HG02852 (cell line): ENCODE data around the gene FLT4.

Experiments
- ATAC-seq: cut with Tn5 transposase; IDR thresholded peaks from one replicate; pipeline ENCODE4 v1.9.1; 2021; ENCODE audit warnings: mild to moderate bottlenecking, moderate library complexity; ENCODE audit not compliant: unreplicated experiment

FLT4 gene

DNA sequence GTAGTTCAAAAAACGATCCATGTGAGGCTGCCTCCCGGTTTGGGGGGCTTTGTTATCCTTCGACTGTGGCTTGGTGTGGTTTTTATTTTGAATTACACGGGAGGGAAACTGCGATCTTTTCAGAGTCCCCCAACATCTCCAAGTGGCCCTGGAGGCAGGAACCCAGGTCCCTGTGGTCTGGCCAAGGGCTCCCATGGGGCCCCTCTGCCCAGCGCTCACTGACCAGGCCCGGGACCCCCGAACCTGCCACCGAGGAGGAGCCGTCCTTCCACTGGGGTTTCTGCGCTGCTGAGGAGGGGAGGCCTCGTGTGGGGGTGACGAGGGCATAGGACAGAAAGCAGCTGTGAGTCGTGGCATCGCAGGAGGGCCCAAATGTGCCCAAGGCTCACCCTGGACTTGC lies 40.0 kb downstream of the FLT4 start:
- ATAC-seq: no peak

DNA sequence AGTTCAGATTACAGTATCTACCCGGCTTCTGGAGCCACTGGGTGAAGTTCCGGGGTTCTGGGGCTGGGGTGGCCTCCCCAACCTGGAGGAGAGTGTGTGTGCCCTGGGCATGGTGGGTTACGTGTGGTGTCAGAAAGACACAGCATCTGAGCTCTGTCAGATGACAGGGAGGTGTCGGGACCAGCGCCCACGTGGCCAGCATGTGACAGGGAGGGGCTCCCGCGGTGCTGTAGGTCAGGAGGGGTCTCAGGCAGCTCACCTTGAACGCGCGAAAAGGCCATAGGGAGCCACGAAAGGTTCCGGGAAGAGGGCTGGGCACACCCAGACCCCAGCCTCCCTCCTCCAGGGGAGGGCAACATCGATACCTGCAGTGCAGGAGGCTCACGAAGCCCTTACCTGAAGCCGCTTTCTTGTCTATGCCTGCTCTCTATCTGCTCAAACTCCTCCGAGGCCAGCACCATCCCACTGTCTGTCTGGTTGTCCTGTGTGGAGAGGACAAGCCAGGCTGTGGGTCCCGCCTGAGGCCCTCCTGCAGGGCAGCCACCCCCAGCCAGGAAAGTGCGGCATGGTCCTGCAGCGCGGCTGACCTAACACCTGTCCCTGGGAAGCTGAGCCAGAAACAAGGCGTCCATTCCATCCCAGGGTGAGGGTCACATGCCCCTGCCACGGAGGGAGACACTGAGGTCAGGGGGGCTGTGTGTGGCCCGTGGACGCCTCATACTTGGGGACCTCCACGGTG lies 40.7 kb downstream of the FLT4 start:
- no peak for ATAC-seq

DNA sequence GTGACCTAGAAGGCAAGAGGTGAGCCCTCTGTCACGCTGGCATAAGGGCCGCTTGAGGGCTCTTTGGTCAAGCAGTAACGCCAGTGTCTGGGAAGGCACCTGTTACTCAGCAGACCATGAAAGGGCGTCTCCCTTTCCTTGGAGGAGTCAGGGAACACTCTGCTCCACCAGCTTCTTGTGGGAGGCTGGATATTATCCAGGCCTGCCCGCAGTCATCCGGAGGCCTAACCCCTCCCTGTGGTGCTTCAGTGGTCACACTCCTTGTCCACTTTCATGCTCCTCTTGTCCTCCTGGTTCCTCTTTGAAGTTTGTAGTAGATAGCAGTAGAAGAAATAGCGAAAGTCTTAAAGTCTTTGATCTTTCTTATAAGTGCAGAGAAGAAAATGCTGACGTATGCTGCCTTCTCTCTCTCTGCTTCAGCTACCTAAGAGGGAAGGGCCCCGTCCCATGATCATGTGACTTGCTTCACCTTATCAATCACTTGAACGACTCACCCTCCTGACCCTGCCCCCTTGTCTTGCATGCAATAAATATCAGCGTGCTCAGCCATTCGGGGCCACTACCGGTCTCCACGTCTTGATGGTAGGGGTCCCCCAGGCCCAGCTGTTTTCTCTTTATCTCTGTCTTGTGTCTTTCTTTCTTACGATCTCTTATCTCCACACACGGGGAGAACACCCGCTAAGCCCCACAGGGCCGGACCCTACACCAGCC lies 41.4 kb downstream of the FLT4 start:
- ATAC-seq: no peak

DNA sequence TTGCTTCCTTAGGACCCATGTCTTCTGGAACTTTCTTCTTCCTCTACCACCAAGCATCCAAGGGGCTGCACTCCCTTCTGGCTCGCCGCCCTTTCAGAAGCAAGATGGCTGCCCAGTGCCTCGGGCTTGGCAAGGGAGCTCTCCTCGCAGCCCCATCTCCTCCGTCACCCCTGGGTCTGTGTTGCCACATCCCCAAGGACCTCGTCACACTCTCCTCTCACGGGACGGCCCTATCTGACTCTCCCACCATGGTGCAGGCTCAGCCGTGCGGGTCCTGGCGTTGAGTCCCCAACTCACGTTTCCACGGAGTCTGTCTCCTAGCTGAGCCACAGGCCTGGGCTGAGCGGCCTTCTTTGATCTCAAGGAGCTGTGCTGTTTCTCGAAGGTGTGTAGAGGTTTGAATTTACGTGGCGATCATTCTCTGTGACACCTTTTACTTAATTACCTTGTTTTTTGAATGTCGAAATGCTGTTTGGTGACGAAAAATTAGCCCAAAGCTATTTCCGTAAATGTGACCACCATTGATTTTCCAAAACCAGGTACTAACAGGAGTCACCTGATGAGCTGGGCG lies 43.1 kb downstream of the FLT4 start:
- ATAC-seq: no peak

DNA sequence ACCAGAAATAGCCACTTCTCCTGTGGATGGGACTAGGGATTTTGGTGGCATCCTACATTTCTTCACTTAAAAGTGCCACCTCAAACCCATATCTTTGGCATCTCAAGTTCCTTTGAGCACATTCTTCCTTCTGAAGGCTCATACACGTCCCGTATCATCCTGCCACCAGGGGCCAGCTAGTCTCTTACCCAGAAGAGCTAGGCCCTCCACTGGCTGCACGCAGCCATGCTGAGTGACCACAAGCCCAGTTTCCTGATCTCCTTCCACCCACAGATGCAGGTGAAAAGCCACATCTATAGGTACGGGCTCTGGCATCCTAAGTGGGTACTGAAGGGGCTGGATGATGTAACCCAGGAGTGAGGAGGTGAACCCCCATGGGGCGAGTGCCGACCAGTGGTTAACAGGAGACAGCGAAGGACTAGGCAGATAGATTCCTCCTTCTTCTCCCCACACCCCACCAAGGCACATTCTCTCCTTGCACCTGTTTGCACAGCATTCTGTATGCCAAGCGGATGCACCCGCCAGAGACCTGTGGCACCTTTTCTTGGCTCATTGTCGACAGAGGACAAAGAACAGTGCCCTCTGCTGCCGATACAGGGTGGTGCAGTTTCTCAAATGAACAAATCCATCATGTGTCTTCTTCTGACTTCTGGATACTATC lies 43.7 kb downstream of the FLT4 start:
- no peak for ATAC-seq

DNA sequence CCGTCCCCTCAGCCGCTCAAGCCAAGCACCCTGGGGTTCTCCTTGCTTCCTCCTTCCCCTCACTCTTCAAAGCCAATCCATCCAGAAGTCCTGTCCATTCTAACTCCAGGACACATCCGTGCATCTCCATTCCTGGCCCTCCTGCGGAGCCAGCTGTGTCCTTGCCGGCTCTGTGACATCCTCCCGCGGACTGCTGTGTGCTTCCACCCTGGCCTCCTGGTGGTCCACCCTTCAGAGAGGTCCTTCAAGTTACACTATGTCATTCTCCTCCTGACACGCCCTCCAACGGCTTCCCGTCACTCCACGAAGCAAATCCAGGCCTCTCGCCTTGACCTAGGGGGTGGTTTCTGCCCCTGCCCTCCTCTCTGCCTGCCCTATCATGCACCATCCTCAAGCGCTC lies 45.1 kb downstream of the FLT4 start:
- ATAC-seq: no peak

DNA sequence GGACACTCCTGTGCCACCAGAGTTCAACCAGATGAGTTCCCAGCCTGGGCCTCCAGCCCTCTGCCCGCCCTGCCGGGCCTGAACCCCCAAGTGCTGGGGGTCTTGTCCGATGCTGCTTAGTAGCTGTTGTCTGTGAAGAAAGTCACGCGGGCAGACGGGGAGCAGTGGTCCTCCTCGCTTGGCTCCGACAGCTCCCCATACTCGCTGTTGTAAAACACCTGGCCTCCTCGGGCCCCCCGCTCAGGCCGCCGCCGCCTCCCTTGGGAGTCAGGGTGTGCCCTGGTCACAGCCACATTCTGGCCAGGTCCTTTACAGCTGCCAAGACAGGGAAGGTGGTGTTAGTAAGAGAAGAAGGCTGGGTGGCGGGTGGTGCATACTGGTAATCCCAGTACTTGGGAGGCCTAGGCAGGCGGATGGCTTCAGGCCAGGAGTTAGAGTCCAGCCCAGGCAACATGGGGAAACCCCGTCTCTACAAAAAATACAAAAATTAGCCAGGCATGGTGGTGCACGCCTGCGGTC lies 46.3 kb downstream of the FLT4 start:
- no peak for ATAC-seq

DNA sequence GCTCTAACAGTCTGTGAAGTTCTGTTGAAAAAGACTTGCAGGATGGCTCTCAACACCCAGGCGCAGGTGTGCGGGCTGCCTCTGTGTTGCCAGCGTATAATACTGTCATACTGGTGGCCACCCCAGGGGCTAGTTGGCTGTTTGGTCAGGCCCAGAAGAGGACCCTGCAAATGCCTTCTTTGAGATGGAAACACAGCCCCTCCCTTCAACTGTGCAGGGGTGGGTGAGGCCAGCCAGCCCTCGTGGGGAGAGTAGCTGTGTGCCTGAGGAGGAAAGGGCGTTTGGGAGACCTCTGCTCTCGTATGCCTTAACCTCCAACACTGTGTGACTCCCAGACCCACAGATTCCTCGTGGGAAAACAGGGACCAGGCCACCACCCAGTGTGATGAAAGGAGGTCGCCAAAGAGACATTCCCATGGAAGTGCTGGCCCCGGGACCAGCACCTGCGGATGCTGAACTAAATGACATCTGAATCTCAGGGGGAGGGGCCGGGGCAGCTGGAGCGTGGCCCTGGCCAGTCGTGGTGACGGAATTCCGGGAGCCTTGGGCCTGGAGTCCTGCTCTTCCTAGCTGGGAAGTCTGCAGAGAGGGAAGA lies 46.8 kb downstream of the FLT4 start:
- no peak for ATAC-seq

DNA sequence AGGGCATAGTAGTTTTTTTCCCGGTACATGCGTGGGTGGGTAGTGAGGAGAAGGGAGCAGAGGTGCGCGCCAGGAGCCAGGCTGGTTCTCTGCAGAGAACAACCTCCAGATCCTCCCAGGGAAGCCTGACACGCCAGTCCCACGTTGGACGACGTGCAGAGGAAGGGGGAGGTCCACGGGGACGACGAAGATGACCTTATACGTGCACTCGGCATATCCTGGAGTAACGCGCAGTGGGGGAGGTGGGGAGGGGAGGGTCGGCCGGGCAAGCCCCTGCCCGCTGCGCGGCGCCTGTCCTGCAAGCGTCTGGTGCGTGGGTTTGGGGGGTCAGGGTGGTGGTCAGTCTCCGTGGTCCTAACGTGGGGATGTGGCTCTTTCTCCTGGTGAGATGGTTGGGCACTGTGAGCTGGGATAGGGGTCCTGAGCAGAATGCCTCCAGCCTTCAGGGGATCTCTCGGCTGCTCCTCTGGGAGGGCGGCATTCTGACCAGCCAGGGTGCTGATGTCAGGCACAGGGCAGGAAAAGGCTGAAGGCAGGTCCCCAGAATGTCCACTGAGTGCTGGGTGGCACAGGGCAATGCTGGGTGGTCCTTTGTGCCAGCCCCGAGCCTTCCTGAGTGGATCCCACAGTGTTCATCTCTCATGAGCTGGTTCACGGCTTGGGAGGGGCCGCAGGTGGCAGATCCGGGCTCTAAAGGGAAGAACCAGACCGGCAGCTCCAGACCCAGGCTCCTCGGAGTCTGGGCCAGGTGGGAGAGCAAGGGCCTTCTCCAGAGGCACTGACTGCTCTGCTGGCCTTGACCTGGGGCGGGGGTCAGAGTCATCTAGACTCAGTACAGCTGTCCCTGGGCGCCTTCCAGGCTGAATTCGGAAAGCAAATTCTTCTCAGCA lies 47.6 kb downstream of the FLT4 start:
- no peak for ATAC-seq

DNA sequence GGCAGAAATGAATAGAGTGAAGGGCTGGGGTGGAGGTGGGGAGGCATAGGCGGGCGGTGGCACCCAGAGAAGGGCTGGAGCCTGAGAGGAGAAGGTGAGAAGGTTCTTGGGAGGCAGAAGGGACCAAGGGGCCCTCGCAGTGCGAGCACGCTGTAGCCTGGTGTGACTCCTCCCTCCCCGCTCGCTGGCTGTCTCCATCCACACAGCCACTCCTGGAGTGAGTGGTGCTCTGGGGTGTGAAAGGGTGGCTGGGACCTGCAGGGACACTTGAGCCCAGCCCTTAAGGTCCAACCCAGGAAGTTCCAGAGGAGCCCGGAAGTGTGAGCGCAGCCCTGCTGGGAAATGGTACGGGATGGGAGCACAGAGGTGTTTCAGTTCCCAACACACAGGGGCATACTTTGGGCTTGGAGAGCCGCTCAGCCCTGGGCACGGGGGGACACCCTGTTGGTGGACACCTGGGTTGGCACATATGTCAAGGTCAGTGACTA lies 48.8 kb downstream of the FLT4 start:
- no peak for ATAC-seq

DNA sequence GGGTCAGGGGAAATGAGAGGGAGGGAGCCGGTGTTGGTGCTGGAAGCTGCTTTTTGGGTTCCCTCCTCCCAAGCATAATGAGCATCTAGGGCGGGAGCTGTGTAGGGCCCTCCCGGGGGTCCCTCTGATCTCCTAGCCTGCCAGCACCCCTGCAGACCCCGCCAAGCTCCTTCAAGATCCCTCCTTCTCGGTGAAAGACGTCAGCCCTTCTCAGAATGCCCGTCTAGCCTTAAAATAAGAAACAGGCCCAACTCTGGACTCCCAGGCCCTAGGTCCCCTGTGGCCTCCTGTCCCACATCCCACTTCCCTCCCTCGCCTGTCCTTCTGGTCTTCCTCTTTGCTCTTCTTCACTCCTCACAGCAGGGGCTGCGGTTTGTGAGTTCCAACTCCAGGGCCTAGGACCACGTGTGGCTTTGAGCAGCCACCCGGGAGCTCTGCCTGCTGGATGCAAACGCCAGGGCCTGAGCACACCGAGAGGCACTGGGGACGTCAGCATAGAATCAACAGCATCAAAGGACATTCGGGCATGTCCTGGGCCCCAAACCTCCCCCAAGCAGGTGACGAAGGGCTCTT lies 49.3 kb downstream of the FLT4 start:
- no peak for ATAC-seq

DNA sequence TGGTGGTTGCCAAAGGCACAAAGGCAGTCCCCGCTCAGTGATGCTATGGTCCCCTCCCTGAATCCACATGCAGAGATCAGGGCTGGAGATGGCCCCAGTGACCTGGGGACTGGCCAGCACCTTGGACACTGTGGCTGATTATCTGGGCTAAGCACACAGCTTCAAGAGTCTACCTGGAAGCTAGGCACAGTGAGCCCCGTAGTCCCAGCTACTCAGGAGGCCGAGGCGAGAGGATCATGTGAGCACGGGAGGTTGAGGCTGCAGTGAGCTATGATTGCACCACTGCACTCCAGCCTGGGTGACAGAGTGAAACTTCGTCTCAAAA lies 49.8 kb downstream of the FLT4 start:
- no peak for ATAC-seq

DNA sequence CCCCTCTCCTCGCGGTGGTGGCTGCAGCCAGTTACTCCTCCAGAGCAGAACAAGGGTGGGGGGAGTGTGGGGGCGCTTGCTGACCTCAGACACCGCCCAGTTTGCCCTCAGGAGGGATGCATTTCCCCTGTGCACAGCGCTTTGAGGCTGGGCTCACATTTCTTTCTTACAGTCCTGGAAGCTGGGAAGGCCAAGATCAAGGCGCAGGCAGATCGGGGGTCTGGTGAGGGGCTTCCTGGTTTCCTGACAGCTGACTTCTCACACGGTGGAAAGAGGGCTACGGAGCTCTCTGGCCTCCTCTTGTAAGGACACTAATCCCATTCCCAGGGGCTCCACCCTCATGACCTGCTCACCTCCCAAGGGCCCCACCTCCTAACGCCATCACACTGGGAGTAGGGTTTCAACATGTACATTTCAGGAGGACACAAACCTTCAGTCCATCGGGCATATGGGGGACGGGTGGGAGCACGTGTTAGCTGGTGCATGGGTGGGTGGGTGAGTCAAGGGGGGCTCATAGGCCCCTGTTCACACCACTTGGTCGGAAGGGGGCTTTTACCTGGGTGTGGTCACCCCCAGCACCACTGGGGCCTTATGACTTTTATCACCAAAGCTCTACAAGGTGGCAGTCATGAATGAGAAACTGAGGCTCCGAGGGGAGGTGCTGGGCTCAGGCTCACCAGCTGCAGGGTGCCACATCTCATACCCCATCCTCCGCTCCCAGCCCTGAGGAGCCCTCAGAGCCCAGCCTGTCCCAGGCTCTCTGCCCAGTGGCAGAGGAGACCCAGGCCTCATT lies 50.4 kb downstream of the FLT4 start:
- ATAC-seq: no peak

DNA sequence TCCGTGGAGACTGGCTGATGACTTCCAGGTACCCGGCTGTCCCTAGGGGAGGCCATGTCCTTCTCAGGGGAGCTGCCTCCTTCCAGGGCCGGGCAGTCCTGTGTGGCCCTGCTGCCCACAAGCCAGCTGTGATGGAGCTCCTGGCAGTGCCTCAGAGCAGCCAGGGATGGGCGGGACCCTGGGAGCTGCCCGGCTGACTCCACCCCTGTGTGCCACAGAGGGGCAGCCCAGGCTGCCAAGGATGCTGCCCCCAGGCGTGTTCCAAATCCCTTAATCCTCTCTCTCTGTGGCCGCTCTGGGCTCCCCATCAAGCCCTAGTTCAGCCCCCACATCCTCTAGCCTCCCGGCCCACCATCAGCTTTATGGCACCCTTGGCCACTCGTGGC lies 51.1 kb downstream of the FLT4 start:
- no peak for ATAC-seq

DNA sequence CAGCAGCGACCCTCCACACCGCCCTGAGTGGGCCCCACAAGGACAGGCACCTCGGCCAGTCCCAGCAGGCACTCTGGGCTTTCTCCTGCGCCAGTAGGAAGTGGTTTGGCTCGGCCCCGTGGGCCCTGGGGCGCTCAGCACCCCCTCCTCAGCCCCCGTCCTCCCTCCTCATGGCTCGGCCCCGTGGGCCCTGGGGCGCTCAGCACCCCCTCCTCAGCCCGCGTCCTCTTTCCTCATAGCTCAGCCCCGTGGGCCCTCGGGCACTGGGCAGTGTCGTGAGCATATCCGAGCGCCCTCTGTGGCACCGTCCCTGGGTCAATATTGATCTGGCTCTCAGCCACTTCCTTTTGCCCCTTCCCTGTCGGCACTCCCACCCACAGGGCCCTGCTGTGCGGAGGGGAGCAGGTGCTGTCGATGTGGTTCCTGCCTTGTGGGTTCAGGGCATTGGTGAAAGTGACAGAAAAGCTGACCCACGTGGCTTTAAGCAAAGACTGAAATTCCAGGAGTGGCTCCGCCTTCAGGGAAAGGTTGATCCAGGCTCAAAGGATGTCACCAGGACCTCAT lies 52.6 kb downstream of the FLT4 start:
- no peak for ATAC-seq

DNA sequence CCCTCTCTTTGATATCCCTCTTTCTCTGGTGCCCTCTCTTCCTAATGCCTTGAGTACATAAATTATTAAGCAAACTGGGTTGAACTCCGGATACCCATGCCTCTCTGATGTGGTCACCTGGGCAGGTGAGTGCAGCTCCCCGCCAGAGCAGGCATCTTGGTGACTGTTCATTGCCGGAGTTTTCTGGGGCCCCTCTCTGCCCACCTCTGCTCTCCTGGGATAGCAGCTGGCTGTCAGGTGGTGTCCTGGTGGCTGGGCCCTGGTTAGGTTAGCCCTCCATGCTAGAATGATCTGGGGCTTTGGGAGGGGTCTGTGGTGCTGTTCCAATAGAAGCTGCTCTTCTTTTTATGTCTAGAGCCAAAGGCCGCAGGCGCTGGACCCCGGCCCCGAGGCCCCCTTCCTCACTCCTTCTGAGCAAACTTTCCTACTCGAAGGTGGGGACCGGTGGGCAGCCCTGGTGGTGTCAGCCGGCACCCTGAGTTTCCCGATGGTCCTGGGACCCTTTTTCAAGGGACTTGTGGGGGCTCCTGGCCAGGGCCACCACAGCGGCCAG lies 53.2 kb downstream of the FLT4 start:
- ATAC-seq: no peak

DNA sequence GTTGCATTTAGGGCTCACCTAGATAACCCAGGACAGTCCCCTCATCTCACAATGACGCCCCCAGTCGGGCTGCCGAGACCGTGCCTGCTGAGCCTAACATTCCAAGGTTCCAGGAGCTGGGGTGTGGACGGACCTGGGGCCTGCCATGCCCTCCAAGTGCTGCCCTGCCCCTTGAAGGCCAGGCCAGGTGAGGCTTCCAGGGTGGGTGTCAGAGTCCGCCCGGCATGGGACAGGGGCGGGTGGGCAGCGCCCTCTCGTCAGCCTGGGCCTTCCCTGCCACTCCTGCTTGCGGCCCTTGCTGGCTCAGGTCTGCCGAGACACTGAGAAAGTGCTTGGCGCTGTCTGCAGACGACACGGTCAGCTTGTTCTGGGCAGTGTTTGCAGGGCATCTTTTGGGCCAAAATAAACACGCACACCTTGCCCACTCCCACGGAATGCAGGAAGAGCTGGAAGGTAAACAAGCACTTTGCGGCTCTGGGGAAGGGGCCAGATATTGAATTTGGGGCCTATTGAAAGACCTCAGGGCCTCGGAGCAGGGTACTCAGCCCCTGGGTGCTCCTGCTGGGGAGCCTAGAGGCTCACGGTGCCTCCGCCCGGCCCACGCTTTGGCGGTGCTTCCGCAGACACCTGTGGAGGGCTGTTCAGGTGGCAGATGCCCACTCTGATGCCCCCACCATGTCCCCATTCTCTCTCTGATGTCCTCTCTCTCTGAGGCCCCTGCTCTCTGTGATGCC lies 53.9 kb downstream of the FLT4 start:
- ATAC-seq: no peak

DNA sequence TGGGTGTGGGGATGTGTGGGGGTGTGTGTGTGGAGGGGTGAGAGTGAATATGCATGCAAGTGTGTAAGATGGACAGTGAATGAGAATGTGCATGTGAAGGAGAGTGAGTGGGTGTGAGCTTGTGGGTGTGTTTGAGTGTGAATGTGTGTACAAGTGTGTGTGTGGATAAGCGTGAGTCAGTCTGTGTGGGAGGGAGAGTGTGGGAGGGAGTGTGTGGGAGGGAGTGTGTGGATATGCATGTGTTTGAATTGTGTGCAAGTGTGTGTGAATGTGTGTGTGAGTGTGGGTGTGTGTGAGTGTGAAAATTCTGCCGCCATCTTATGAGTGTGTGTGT lies 54.4 kb downstream of the FLT4 start:
- ATAC-seq: no peak
